ENCODE data around the gene HOXB7. TPM values are rescaled to one million over a fixed set of nuclear protein-coding genes. Genes with fewer than 3 reads are reported as not detected.

HOXB7 gene
- total RNA-seq, 1 experiment from 2014 or later = not detected

DNA sequence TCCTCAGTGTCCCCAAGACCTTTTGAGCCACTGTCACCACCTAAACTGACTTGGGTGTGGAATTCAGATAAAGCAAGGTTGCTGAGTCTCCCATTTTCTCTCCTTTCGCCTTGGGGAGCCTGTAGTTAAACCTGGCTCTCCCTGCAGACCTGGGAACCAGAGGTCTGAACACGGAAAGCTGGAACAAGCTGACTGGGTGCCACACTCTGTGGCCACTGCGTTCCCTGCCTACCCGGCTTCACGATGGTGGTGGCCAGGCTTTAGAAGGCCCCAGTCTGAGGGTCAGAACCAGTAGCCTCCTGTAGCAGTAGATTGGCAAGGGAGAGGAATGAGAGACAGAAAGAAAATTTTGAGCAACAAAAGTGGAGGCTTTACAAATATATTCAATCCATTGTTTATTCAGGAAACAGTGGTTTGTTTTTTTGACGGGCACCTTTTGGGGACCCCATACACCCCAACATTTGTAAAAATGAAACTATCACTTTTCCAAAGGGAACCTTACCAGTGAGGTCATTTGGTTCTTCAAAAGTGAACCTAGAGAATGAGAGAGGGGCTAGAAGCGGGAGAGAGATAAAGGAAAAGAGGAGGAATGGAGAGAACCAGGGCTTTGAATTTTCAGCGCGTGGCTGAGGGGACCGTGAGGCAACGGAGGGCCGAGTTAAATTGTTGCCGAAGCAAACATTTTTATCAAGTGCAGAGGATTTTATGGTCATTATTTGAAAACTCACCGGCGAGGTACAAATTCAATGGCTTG is 6.1 kb upstream of the HOXB7 start:
- no peaks in the 10 kb centered on the region for H3K79me2 ChIP-seq (ENCODE audit: insufficient read depth, low read length)
- H3K56ac ChIP-seq (ENCODE audit: insufficient read length, low read depth, low read length) = no peak overlapping the region
- DNase-seq = no peak
- H3K4me1 ChIP-seq (ENCODE audit: insufficient read depth, low read length) = no peaks in the 10 kb centered on the region
- no peak overlapping the region for H2BK120ac ChIP-seq (ENCODE audit: low read depth, low read length, poor library complexity, severe bottlenecking)
- no CpG with 5 or more reads among the region's 15 CpGs for WGBS (ENCODE audit: extremely low coverage, insufficient read length, low lambda C conversion rate)
- no peak overlapping the region for H3K23ac ChIP-seq (ENCODE audit: insufficient read length, low read depth, low read length)
- H2BK20ac ChIP-seq (ENCODE audit: low read depth, low read length, poor library complexity, severe bottlenecking) = no peak overlapping the region
- no peak overlapping the region for H2BK12ac ChIP-seq (ENCODE audit: insufficient read length, low read depth, low read length)
- H3K79me1 ChIP-seq (ENCODE audit: insufficient read depth, low read depth, low read length, poor library complexity, severe bottlenecking) = no peaks in the 10 kb centered on the region
- H3K18ac ChIP-seq (ENCODE audit: insufficient read length, low read depth, low read length) = no peak overlapping the region
- no peak overlapping the region for H2BK15ac ChIP-seq (ENCODE audit: low read depth, low read length)
- no peak overlapping the region for H2AK5ac ChIP-seq (ENCODE audit: insufficient read length, low read length)
- Mint-ChIP-seq H3K4me1 (peaks cover 6 to 26% of the 10 kb centered on the region in 2 experiments), H3K36me3 (ENCODE audit: insufficient read depth in 1 of 3, low read depth in 3 of 3) (no peaks in the 10 kb centered on the region; a peak in 1 of 7 replicates), H3K27ac (no peak overlapping the region), H3K27me3 (ENCODE audit: low read depth) (peaks cover 100% of the 10 kb centered on the region), H3K9me3 (peaks cover 5 to 30% of the 10 kb centered on the region in 2 experiments; a peak in 3 of 5 replicates), H3K4me3 (no peak overlapping the region)
- TF ChIP-seq, protein P1, sequence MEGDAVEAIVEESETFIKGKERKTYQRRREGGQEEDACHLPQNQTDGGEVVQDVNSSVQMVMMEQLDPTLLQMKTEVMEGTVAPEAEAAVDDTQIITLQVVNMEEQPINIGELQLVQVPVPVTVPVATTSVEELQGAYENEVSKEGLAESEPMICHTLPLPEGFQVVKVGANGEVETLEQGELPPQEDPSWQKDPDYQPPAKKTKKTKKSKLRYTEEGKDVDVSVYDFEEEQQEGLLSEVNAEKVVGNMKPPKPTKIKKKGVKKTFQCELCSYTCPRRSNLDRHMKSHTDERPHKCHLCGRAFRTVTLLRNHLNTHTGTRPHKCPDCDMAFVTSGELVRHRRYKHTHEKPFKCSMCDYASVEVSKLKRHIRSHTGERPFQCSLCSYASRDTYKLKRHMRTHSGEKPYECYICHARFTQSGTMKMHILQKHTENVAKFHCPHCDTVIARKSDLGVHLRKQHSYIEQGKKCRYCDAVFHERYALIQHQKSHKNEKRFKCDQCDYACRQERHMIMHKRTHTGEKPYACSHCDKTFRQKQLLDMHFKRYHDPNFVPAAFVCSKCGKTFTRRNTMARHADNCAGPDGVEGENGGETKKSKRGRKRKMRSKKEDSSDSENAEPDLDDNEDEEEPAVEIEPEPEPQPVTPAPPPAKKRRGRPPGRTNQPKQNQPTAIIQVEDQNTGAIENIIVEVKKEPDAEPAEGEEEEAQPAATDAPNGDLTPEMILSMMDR (conservative IDR thresholded peaks at IDR 0.05) = no peak
- no peaks in the 10 kb centered on the region for H4K20me1 ChIP-seq (ENCODE audit: control insufficient read depth, insufficient read depth, insufficient read length)
- H2AFZ ChIP-seq (ENCODE audit: low read length) = no peak overlapping the region
- H2BK5ac ChIP-seq (ENCODE audit: insufficient read length, low read length) = no peak overlapping the region
- H4K8ac ChIP-seq (replicated peaks; ENCODE audit: insufficient read length, low read depth, low read length) = no peak overlapping the region
- no peak overlapping the region for H3T11ph ChIP-seq (ENCODE audit: low read length)
- peaks cover 97% of the 10 kb centered on the region for H3K27me3 ChIP-seq (ENCODE audit: insufficient read depth, low read length)
- H3K9me3 ChIP-seq (ENCODE audit: control insufficient read depth, low read depth, low read length) = no peaks in the 10 kb centered on the region
- H4K91ac ChIP-seq (ENCODE audit: insufficient read length, low read depth, low read length) = no peak overlapping the region
- H3K4me2 ChIP-seq (ENCODE audit: insufficient read depth, insufficient read length, low read length) = no peak overlapping the region
- H4K5ac ChIP-seq (ENCODE audit: insufficient read length, low read depth, low read length) = no peak overlapping the region
- no peak overlapping the region for H3K4ac ChIP-seq (ENCODE audit: low read depth, low read length)
- H3K27ac ChIP-seq (ENCODE audit: insufficient read length, low read depth, low read length) = no peak overlapping the region
- no peaks in the 10 kb centered on the region for H3K23me2 ChIP-seq (ENCODE audit: insufficient read length, low read depth, low read length, poor library complexity, severe bottlenecking)
- no peak overlapping the region for H3K14ac ChIP-seq (ENCODE audit: insufficient read depth, low read length)
- H3K9ac ChIP-seq (ENCODE audit: extremely low read depth, insufficient read length, low read length) = no peak overlapping the region

Data from H9 (cell line).